Keratinocyte (primary cell): ENCODE data around the gene GJA9. TPM values are rescaled to one million over a fixed set of nuclear protein-coding genes. Genes with fewer than 3 reads are reported as not detected.
A peak's percentile ranks its signal among the peaks of the same experiment; 100 is the strongest.

Experiments
- DNase-seq: peaks from one replicate; pipeline ENCODE4 v3.0.0-alpha.2; 2011; ENCODE audit warnings: low read depth, missing footprints, low spot score
- FAIRE-seq: peaks from 2 replicates; lab custom pipeline; 2011; peaks lifted over from hg19 to GRCh38; lab: Jason Lieb, UNC
- H2AFZ ChIP-seq: 2 replicates; pipeline ENCODE4 v1.6.0; 2012; ENCODE audit warnings: low read length, control low read depth, inconsistent platforms; ENCODE audit not compliant: control insufficient read depth
- H3K27ac ChIP-seq: 2 replicates; pipeline ENCODE4 v1.5.1; 2011; ENCODE audit warnings: low read length; ENCODE audit not compliant: control insufficient read depth, insufficient read depth
- H3K27me3 ChIP-seq: 3 replicates; pipeline ENCODE4 v1.6.0; 2011; ENCODE audit warnings: low read length; ENCODE audit not compliant: control insufficient read depth, insufficient read depth; ENCODE audit errors: extremely low read depth
- H3K36me3 ChIP-seq, 2 experiments: 2 replicates in 1 of 2; 3 replicates in 1 of 2; pipeline ENCODE4 v1.5.1; 2011; ENCODE audit warnings: low read length in 2 of 2, mild to moderate bottlenecking in 1 of 2; ENCODE audit not compliant: control insufficient read depth in 2 of 2, insufficient read depth in 2 of 2; ENCODE audit errors: extremely low read depth in 1 of 2
- H3K4me1 ChIP-seq: 3 replicates; pipeline ENCODE4 v1.5.1; 2011; ENCODE audit warnings: low read length; ENCODE audit not compliant: control insufficient read depth, insufficient read depth; ENCODE audit errors: extremely low read depth
- H3K4me2 ChIP-seq: 3 replicates; pipeline ENCODE4 v1.6.0; 2011; ENCODE audit warnings: low read depth, low read length; ENCODE audit not compliant: control insufficient read depth, insufficient read depth; ENCODE audit errors: extremely low read depth
- H3K4me3 ChIP-seq, 3 experiments: fragments of 200-600 bp in 1 of 3; sonication (generic) in 1 of 3; 2 replicates in 2 of 3; 3 replicates in 1 of 3; pipeline ENCODE4 v1.5.1; 2011 to 2016; ENCODE audit warnings: low read length in 3 of 3, mild to moderate bottlenecking in 3 of 3, control low read depth in 2 of 3, inconsistent platforms in 1 of 3, low read depth in 1 of 3, mixed read lengths in 1 of 3, mixed run types in 1 of 3, moderate library complexity in 1 of 3; ENCODE audit not compliant: control insufficient read depth in 2 of 3, insufficient read depth in 2 of 3; ENCODE audit errors: extremely low read depth in 1 of 3
- H3K79me2 ChIP-seq: 2 replicates; pipeline ENCODE4 v1.6.0; 2012; ENCODE audit warnings: low read length; ENCODE audit not compliant: control insufficient read depth, insufficient read depth
- H3K9ac ChIP-seq: 3 replicates; pipeline ENCODE4 v1.6.0; 2011; ENCODE audit warnings: low read length; ENCODE audit not compliant: control insufficient read depth, insufficient read depth; ENCODE audit errors: extremely low read depth
- H3K9me1 ChIP-seq: 3 replicates; pipeline ENCODE4 v1.6.0; 2011; ENCODE audit warnings: low read length; ENCODE audit not compliant: control insufficient read depth, insufficient read depth; ENCODE audit errors: extremely low read depth
- H3K9me3 ChIP-seq: 2 replicates; pipeline ENCODE4 v1.5.1; 2012; ENCODE audit warnings: low read depth, low read length; ENCODE audit not compliant: control insufficient read depth
- H4K20me1 ChIP-seq: 3 replicates; pipeline ENCODE4 v1.6.0; 2011; ENCODE audit warnings: low read length; ENCODE audit not compliant: control insufficient read depth, insufficient read depth; ENCODE audit errors: extremely low read depth
- CTCF ChIP-seq, 3 experiments: IDR thresholded peaks in 1 of 3; conservative IDR thresholded peaks in 1 of 3; optimal IDR thresholded peaks in 1 of 3; 2 replicates in 2 of 3; 3 replicates in 1 of 3; pipeline versions ENCODE3 to v1.5.1; 2011; ENCODE audit warnings: low read length in 3 of 3, mild to moderate bottlenecking in 3 of 3, moderate library complexity in 2 of 3, control low read depth in 1 of 3, inconsistent platforms in 1 of 3; ENCODE audit not compliant: insufficient read depth in 2 of 3; ENCODE audit errors: extremely low read depth in 1 of 3
- EZH2 ChIP-seq: IDR thresholded peaks from one replicate; pipeline ENCODE4 v1.6.1; 2012; ENCODE audit warnings: inconsistent platforms, mild to moderate bottlenecking, low read length, moderate library complexity
- dilution Hi-C: fragments of 300-500 bp; cut with MboI; formaldehyde crosslinking; loops from one replicate; pipeline ENCODE4 v1.7.0; 2020; ENCODE audit warnings: low sequenced_read_pairs; ENCODE audit not compliant: extremely low pct_ligation_motif_present
- polyA plus RNA-seq, 5 experiments: library from polyadenylated mRNA; depleted of rRNA in 3 of 5; stranded (reverse) in 3 of 5; stranded (forward) in 1 of 5; unstranded in 1 of 5; fragments of >200 nt; gene quantifications; 1 replicate in 1 of 5; 2 replicates in 3 of 5; 3 replicates in 1 of 5; pipeline versions ENCODE4 v1.2.1 to v1.2.3, GENCODE V29; 2011 to 2012; ENCODE audit warnings: missing spikeins in 2 of 5, low read depth in 1 of 5, low replicate concordance in 1 of 5

The GJA9 gene
- polyA plus RNA-seq, 1 donor (not counting 4 experiments of a cell fraction or from before 2014, with no cell fraction given), result 0.38 TPM

- H3K4me1 ChIP-seq, result peaks cover 17% of the 10 kb centered on the region
- H3K36me3 ChIP-seq, result peaks cover 5 to 14% of the 10 kb centered on the region in 2 experiments
- no peak for TF ChIP-seq EZH2
- no peak for TF ChIP-seq CTCF (optimal IDR thresholded peaks at IDR 0.05 in 1 of 3, IDR thresholded peaks at IDR 0.05 in 1 of 3, conservative IDR thresholded peaks at IDR 0.05 in 1 of 3; ENCODE audit: extremely low read depth in 1 of 3, insufficient read depth in 2 of 3, low read length in 3 of 3)
- dilution Hi-C loops, result no loop called here
- H3K9me1 ChIP-seq, result no peaks in the 10 kb centered on the region
- H3K9ac ChIP-seq, result peak within 1 kb of the TSS; percentile 91
- H3K4me3 ChIP-seq, result peak within 1 kb of the TSS; percentile 65 to 92 (median 83)
- FAIRE-seq (peak; percentile 41), DNase-seq (peak; percentile 81)
- no peaks in the 10 kb centered on the region for H3K9me3 ChIP-seq
- H3K27ac ChIP-seq, result peak within 1 kb of the TSS; percentile 95
- H3K4me2 ChIP-seq, result peak within 1 kb of the TSS; percentile 93
- no peaks in the 10 kb centered on the region for H3K27me3 ChIP-seq
- peaks cover 4% of the 10 kb centered on the region for H4K20me1 ChIP-seq
- H2AFZ ChIP-seq, result peak within 1 kb of the TSS; percentile 94
- H3K79me2 ChIP-seq, result peaks cover 29% of the 10 kb centered on the region
Measured at GRCh38 chr1:38859561-38860453, 21.6 kb downstream of the GJA9 start, which contains the start of gene RRAGC. Gene RRAGC (minus strand): TSS chr1:38859772. CDS start chr1:38859646, 126 bp downstream.

GRCh38 chr1:38858833-38859560 is 22.4 kb downstream of the GJA9 start:
- dilution Hi-C loops, result no loop called here
- H3K4me3 ChIP-seq, result peak overlapping the region; percentile 65 to 92 (median 83)
- peak overlapping the region; percentile 78 for H2AFZ ChIP-seq
- no peaks in the 10 kb centered on the region for H3K27me3 ChIP-seq
- H3K4me1 ChIP-seq, result peaks cover 17% of the 10 kb centered on the region
- peak overlapping the region; percentile 91 for H3K9ac ChIP-seq
- FAIRE-seq, result peak; percentile 71
- TF ChIP-seq CTCF (optimal IDR thresholded peaks at IDR 0.05 in 1 of 3, IDR thresholded peaks at IDR 0.05 in 1 of 3, conservative IDR thresholded peaks at IDR 0.05 in 1 of 3; ENCODE audit: extremely low read depth in 1 of 3, insufficient read depth in 2 of 3, low read length in 3 of 3), result no peak
- TF ChIP-seq EZH2, result no peak
- H3K36me3 ChIP-seq, result peaks cover 5 to 16% of the 10 kb centered on the region in 2 experiments
- H3K9me3 ChIP-seq, result no peaks in the 10 kb centered on the region
- H3K4me2 ChIP-seq, result peak overlapping the region; percentile 93
- peak; percentile 36 for DNase-seq
- peaks cover 4% of the 10 kb centered on the region for H4K20me1 ChIP-seq
- H3K9me1 ChIP-seq, result no peaks in the 10 kb centered on the region
- peaks cover 29% of the 10 kb centered on the region for H3K79me2 ChIP-seq
- peak overlapping the region; percentile 95 for H3K27ac ChIP-seq
